Upper lobe of left lung (tissue), 4 donors: Measurements from ENCODE around the gene IL1RL2.
A peak's percentile ranks its signal among the peaks of the same experiment; 100 is the strongest.

Experiments
- CTCF ChIP-seq, 6 experiments: fragments of 450-650 bp in 4 of 6; fragments of 200-600 bp in 2 of 6; sonication (generic) in 2 of 6; IDR thresholded peaks; one replicate each; pipeline ENCODE4 v1.5.1; 2016 to 2019; ENCODE audit warnings: antibody characterized with exemption in 6 of 6
- EP300 ChIP-seq, 4 donors: sonication (generic); formaldehyde crosslinking; IDR thresholded peaks; one replicate each; pipeline ENCODE4 v1.5.1; 2017; ENCODE audit warnings: antibody characterized with exemption in 4 of 4, control low read depth in 2 of 4
- POLR2A ChIP-seq, 4 donors: fragments of 450-650 bp; IDR thresholded peaks; one replicate each; pipeline ENCODE4 v1.5.1; 2016 to 2017; ENCODE audit warnings: antibody characterized with exemption in 4 of 4, mild to moderate bottlenecking in 2 of 4

- TF ChIP-seq CTCF (IDR thresholded peaks at IDR 0.05) (no peak), POLR2A (IDR thresholded peaks at IDR 0.05) (peak in 1 of 4 donors; percentile 10), EP300 (IDR thresholded peaks at IDR 0.05) (peak in 2 of 4 donors; percentile 18 to 47)
Observed at GRCh38 chr2:102155703-102156515, 30.9 kb upstream of the IL1RL2 start.
